RWPE2 (cell line): Measurements from ENCODE around the gene UST.

Experiments
- ATAC-seq: fragments of 200-7000 bp; cut with Tn5 transposase; 3 replicates; pipeline ENCODE4 v1.9.1; 2021; ENCODE audit warnings: low read depth
- DNase-seq: peaks from one replicate; pipeline ENCODE4 v3.0.0-alpha.2; 2020; ENCODE audit warnings: low spot score
- H3K27ac ChIP-seq: fragments of 450-650 bp; 2 replicates; pipeline ENCODE4 v1.5.1; 2017; ENCODE audit warnings: mild to moderate bottlenecking; ENCODE audit not compliant: poor library complexity, severe bottlenecking
- H3K27me3 ChIP-seq: fragments of 250-450 bp; sonication (Bioruptor Pico); 2 replicates; pipeline ENCODE4 v1.5.1; 2021; ENCODE audit warnings: mild to moderate bottlenecking, moderate library complexity; ENCODE audit not compliant: insufficient read depth, poor library complexity, severe bottlenecking
- H3K36me3 ChIP-seq: fragments of 250-450 bp; sonication (Bioruptor Pico); 2 replicates; pipeline ENCODE4 v1.5.1; 2020; ENCODE audit warnings: low read depth, mild to moderate bottlenecking, moderate library complexity
- H3K4me1 ChIP-seq: fragments of 250-450 bp; sonication (Bioruptor Pico); 2 replicates; pipeline ENCODE4 v1.5.1; 2021; ENCODE audit warnings: mild to moderate bottlenecking, moderate library complexity; ENCODE audit not compliant: insufficient read depth, poor library complexity, severe bottlenecking
- H3K4me3 ChIP-seq: fragments of 250-450 bp; sonication (Bioruptor Pico); 2 replicates; pipeline ENCODE4 v1.5.1; 2021; ENCODE audit warnings: mild to moderate bottlenecking, moderate library complexity; ENCODE audit not compliant: severe bottlenecking
- H3K9me3 ChIP-seq: fragments of 250-450 bp; sonication (Bioruptor Pico); 2 replicates; pipeline ENCODE4 v1.5.1; 2021; ENCODE audit warnings: mild to moderate bottlenecking, moderate library complexity; ENCODE audit not compliant: severe bottlenecking
- CTCF ChIP-seq: fragments of 450-650 bp; IDR thresholded peaks from one replicate; pipeline ENCODE4 v1.5.1; 2017; ENCODE audit warnings: mild to moderate bottlenecking, moderate library complexity; ENCODE audit not compliant: poor library complexity, severe bottlenecking

Gene UST

DNA sequence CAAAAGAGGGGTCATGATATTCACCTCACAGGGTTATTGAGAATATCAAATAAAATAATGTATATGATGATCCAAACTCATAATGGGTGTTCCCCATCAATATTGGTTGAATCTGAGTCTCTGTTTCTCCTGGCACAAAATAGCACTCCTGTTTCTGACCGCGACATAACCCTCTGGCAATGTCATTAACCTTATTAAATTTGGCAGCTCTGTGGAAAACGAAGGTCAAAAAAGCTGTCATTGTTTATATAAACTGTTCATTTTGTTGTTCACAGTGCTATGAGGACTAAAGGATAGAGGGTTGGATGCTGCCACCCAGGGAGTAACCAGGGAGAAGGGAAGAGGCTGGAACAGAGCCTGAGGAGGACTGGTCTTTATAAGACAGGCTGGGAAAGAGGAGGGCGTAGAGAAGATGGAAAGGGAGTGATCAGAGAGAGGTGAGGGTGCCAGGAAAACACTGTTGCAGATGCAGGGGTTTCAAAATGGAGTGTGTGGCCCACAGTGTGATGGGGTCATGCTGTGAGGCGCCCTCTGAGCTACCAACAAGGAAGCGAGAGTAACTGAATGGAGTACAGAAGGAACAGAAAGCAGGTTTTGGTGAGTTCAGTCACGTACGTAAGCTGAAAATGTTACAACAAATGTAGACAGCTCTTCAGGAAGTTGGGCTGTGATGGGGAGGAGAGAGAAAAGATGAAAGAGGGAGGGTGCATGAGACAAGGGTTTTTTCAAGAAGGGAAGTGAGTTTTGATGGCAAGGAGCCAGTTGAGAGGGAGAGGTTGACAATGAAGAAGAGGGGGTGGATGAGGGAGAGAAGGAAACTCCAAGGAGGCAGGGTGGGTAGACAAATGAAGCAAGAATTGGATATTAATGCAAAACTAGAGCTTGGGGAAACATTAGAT lies 319.1 kb downstream of the UST start:
- ATAC-seq: no peak
- H3K27ac ChIP-seq: no peak overlapping the region

GRCh38 chr6:149071997-149072396 lies 325.2 kb downstream of the UST start:
- H3K4me1 ChIP-seq: peaks cover 13% of the 10 kb centered on the region
- H3K36me3 ChIP-seq: no peaks in the 10 kb centered on the region
- TF ChIP-seq CTCF: no peak
- ATAC-seq: no peak
- no peak overlapping the region for H3K27ac ChIP-seq
- H3K27me3 ChIP-seq: no peaks in the 10 kb centered on the region
- H3K9me3 ChIP-seq: no peaks in the 10 kb centered on the region
- DNase-seq: no peak
- no peak overlapping the region for H3K4me3 ChIP-seq

More for the DNA sequence above, 319.1 kb downstream of the UST start:
- peaks cover 9% of the 10 kb centered on the region for H3K4me1 ChIP-seq
- H3K9me3 ChIP-seq: no peaks in the 10 kb centered on the region
- H3K4me3 ChIP-seq: no peak overlapping the region
- no peaks in the 10 kb centered on the region for H3K36me3 ChIP-seq
- H3K27me3 ChIP-seq: no peaks in the 10 kb centered on the region
- DNase-seq: no peak
- TF ChIP-seq CTCF: no peak

DNA sequence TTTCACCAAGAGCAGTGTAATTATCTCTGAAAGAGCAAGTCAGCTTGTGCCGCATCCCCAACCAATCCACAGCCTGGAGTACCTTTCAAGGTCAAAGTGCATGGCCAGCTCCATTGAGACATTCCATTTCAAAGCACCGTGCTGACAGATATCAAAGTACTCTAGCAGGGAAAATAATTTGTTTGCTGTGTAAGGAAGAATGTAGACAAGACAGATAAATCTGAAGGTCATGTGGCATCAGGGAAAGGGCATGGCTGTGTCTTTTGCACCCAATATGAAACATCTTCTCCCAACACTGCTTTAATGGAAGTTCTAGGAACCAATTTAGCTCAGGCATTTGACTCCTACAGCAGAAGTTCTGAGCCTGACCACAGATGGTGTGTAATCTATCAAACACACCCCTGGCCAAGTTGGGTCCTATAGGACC lies 328.0 kb downstream of the UST start:
- H3K27ac ChIP-seq: peak overlapping the region; percentile 65
- ATAC-seq: no peak
- no peak for DNase-seq
- H3K36me3 ChIP-seq: no peaks in the 10 kb centered on the region
- H3K9me3 ChIP-seq: no peaks in the 10 kb centered on the region
- H3K4me1 ChIP-seq: peaks cover 20% of the 10 kb centered on the region
- H3K4me3 ChIP-seq: no peak overlapping the region
- no peaks in the 10 kb centered on the region for H3K27me3 ChIP-seq
- TF ChIP-seq CTCF: no peak

GRCh38 chr6:149075616-149076354 lies 329.0 kb downstream of the UST start:
- Histone ChIP-seq H3K36me3 (no peaks in the 10 kb centered on the region), H3K9me3 (no peaks in the 10 kb centered on the region), H3K27ac (peak overlapping the region; percentile 65), H3K4me1 (peaks cover 27% of the 10 kb centered on the region), H3K27me3 (no peaks in the 10 kb centered on the region), H3K4me3 (no peak overlapping the region)
- ATAC-seq: peak; percentile 77
- TF ChIP-seq CTCF: no peak
- no peak for DNase-seq
